Measurements from ENCODE around the gene C19orf33. TPM values are rescaled to one million over a fixed set of nuclear protein-coding genes. Genes with fewer than 3 reads are reported as not detected.

The C19orf33 gene
- total RNA-seq, 1 experiment from 2014 or later = 100 TPM

DNA sequence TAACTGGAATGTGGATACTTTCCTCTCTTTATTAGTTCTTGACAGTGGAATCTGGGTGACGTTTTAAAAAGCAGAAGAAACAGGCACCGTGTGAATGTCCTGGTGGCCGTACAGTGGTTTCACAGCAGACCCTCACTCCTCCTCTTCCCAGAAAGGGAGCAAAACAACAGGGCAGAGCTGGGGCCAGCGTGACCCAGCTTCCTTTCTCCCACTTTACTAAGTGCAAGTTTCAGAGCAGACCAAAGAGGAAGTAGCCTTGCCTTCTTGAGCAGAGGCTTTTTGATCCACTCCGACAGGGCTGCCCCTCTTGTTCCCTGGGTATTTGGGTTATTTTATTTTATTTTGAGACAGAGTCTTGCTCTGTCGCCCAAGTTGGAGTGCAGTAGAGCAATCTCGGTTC is 19.6 kb upstream of the C19orf33 start:
- Histone ChIP-seq H3K27me3 (ENCODE audit: insufficient read depth, low read depth) (no peaks in the 10 kb centered on the region), H3K4me2 (no peak overlapping the region), H3K4me3 (no peak overlapping the region), H3K9me2 (ENCODE audit: insufficient read depth) (no peaks in the 10 kb centered on the region), H3K4me1 (replicated peaks; ENCODE audit: insufficient read depth) (peaks cover 22% of the 10 kb centered on the region), H3K9me3 (ENCODE audit: insufficient read depth, low read depth) (no peaks in the 10 kb centered on the region), H3F3A (ENCODE audit: insufficient read depth, low read depth) (peaks cover 66% of the 10 kb centered on the region), H4K20me1 (ENCODE audit: insufficient read depth) (peaks cover 98% of the 10 kb centered on the region), H3K79me2 (ENCODE audit: low read depth) (peaks cover 96% of the 10 kb centered on the region), H3K27ac (no peak overlapping the region), H3K36me3 (ENCODE audit: low read depth) (peaks cover 62% of the 10 kb centered on the region), H2AFZ (no peak overlapping the region)
- intact Hi-C loops (cut with micrococcal nuclease; ENCODE audit: unreplicated experiment) = no loop called here
- no TSS peak for BruUV-seq (replicated peaks)
- ChIA-PET POLR2A (ENCODE audit: unreplicated experiment) (no interaction called here), CTCF (no interaction called here)
- DNase-seq = no peak
- TF ChIP-seq EZH2 (IDR thresholded peaks at IDR 0.05; ENCODE audit: low read depth) = no peak
- TF ChIP-seq, protein P1, sequence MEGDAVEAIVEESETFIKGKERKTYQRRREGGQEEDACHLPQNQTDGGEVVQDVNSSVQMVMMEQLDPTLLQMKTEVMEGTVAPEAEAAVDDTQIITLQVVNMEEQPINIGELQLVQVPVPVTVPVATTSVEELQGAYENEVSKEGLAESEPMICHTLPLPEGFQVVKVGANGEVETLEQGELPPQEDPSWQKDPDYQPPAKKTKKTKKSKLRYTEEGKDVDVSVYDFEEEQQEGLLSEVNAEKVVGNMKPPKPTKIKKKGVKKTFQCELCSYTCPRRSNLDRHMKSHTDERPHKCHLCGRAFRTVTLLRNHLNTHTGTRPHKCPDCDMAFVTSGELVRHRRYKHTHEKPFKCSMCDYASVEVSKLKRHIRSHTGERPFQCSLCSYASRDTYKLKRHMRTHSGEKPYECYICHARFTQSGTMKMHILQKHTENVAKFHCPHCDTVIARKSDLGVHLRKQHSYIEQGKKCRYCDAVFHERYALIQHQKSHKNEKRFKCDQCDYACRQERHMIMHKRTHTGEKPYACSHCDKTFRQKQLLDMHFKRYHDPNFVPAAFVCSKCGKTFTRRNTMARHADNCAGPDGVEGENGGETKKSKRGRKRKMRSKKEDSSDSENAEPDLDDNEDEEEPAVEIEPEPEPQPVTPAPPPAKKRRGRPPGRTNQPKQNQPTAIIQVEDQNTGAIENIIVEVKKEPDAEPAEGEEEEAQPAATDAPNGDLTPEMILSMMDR (conservative IDR thresholded peaks at IDR 0.05) = no peak

DNA sequence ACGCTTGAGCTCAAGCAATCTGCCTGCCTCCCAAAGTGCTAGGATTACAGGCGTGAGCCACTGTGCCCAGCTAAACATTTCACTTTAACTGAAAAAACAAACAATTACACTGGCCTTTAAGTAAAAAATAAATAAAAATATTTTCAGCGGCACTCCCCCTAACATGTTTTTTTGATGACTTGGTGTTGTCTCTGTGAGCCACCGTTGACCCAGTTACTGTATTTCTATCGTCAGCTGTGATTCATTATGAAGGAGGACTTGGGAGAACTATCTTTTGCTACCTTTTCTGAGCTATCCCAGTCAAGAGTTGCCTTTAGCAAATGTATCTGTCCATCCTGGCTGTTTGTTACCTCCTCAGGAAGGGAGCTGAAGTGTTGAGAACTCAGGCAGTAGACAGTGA is 18.5 kb upstream of the C19orf33 start:
- DNase-seq = no peak
- peaks cover 98% of the 10 kb centered on the region for H4K20me1 ChIP-seq (ENCODE audit: insufficient read depth)
- peaks cover 90% of the 10 kb centered on the region for H3K79me2 ChIP-seq (ENCODE audit: low read depth)
- ChIA-PET CTCF (interaction anchor here (0.5 kb wide), 1 partner anchor 38 kb away, joined by 6 read pairs; no protein-coding TSS in a partner anchor), POLR2A (ENCODE audit: unreplicated experiment) (interaction anchor here (0.6 to 0.7 kb wide), 2 partner anchors 11 to 294 kb away, joined by 3 to 4 read pairs; no protein-coding TSS in a partner anchor)
- intact Hi-C loops (cut with micrococcal nuclease; ENCODE audit: unreplicated experiment) = no loop called here
- BruUV-seq (replicated peaks) = no TSS peak
- no peaks in the 10 kb centered on the region for H3K9me3 ChIP-seq (ENCODE audit: insufficient read depth, low read depth)
- peaks cover 70% of the 10 kb centered on the region for H3F3A ChIP-seq (ENCODE audit: insufficient read depth, low read depth)
- H3K27me3 ChIP-seq (ENCODE audit: insufficient read depth, low read depth) = no peaks in the 10 kb centered on the region
- no peak overlapping the region for H3K27ac ChIP-seq
- H2AFZ ChIP-seq = no peak overlapping the region
- peaks cover 54% of the 10 kb centered on the region for H3K36me3 ChIP-seq (ENCODE audit: low read depth)
- H3K4me1 ChIP-seq (replicated peaks; ENCODE audit: insufficient read depth) = peaks cover 24% of the 10 kb centered on the region
- TF ChIP-seq, protein P1 (conservative IDR thresholded peaks at IDR 0.05) = no peak
- no peak for TF ChIP-seq EZH2 (IDR thresholded peaks at IDR 0.05; ENCODE audit: low read depth)
- H3K4me2 ChIP-seq = no peak overlapping the region
- H3K9me2 ChIP-seq (ENCODE audit: insufficient read depth) = no peaks in the 10 kb centered on the region
- H3K4me3 ChIP-seq = no peak overlapping the region

DNA sequence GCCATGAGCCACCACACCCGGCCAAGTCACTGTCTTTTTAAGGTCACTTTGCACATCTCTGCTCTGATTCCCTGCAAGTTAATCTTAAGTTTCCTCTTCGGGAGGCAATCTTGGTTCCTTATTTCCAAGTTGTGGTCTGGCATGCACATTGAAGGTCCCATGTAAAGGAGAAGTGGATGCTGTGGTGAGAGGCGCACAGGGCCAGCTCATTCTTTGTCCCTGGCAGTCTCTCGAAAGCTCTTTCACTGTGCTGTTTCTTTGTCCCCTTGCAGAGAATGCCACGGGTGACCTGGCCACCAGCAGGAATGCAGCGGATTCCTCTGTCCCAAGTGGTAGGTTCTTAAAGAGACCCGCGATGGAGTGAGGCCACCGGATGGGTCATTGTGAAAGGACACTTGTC is 16.4 kb upstream of the C19orf33 start:
- Histone ChIP-seq H3K9me3 (ENCODE audit: insufficient read depth, low read depth) (no peaks in the 10 kb centered on the region), H3K27me3 (ENCODE audit: insufficient read depth, low read depth) (no peaks in the 10 kb centered on the region), H3K4me3 (no peak overlapping the region), H3K36me3 (ENCODE audit: low read depth) (peaks cover 54% of the 10 kb centered on the region), H2AFZ (no peak overlapping the region), H3K79me2 (ENCODE audit: low read depth) (peaks cover 86% of the 10 kb centered on the region), H3K4me1 (replicated peaks; ENCODE audit: insufficient read depth) (peaks cover 44% of the 10 kb centered on the region), H3K4me2 (no peak overlapping the region), H3K9me2 (ENCODE audit: insufficient read depth) (no peaks in the 10 kb centered on the region), H3F3A (ENCODE audit: insufficient read depth, low read depth) (peaks cover 78% of the 10 kb centered on the region), H3K27ac (no peak overlapping the region), H4K20me1 (ENCODE audit: insufficient read depth) (peaks cover 92% of the 10 kb centered on the region)
- no peak for DNase-seq
- intact Hi-C loops (cut with micrococcal nuclease; ENCODE audit: unreplicated experiment) = no loop called here
- TF ChIP-seq, protein P1 (conservative IDR thresholded peaks at IDR 0.05) = no peak
- TF ChIP-seq EZH2 (IDR thresholded peaks at IDR 0.05; ENCODE audit: low read depth) = no peak
- POLR2A ChIA-PET (ENCODE audit: unreplicated experiment) = no interaction called here
- no TSS peak for BruUV-seq (replicated peaks)
- CTCF ChIA-PET = no interaction called here
